Measurements from ENCODE around the gene CTNNAL1. TPM values are rescaled to one million over a fixed set of nuclear protein-coding genes. Genes with fewer than 3 reads are reported as not detected.

The CTNNAL1 gene
- total RNA-seq, 1 experiment from 2014 or later: 72.0 TPM

GRCh38 chr9:108910402-108910801, 102.9 kb downstream of the CTNNAL1 start:
- Histone ChIP-seq H3K36me3 (ENCODE audit: insufficient read depth, low read length, poor library complexity, severe bottlenecking) (peaks cover 40% of the 10 kb centered on the region), H3K27ac (ENCODE audit: low read depth, low read length, poor library complexity, severe bottlenecking) (no peak overlapping the region), H3K4me3 (ENCODE audit: low read depth, low read length, poor library complexity, severe bottlenecking) (no peak overlapping the region), H3K27me3 (replicated peaks; ENCODE audit: insufficient read depth, low read depth, low read length, poor library complexity) (no peaks in the 10 kb centered on the region), H3K9me3 (ENCODE audit: low read depth, low read length, poor library complexity, severe bottlenecking) (no peaks in the 10 kb centered on the region), H3K4me1 (ENCODE audit: insufficient read depth, low read length, poor library complexity, severe bottlenecking) (no peaks in the 10 kb centered on the region)
- ChIA-PET POLR2A (ENCODE audit: low non-redundant PET) (no interaction called here), CTCF (no interaction called here)
- DNase-seq (ENCODE audit: low spot score): no peak
- no TSS peak for BruUV-seq (replicated peaks)
- TF ChIP-seq EZH2 (IDR thresholded peaks at IDR 0.05; ENCODE audit: borderline replicate concordance, low read depth, low read length, poor library complexity, severe bottlenecking) (no peak), CTCF (conservative IDR thresholded peaks at IDR 0.05; ENCODE audit: low read depth, low read length) (no peak)
- intact Hi-C loops (cut with micrococcal nuclease; ENCODE audit: unreplicated experiment): no loop called here

GRCh38 chr9:108905494-108905893, 107.8 kb downstream of the CTNNAL1 start:
- H3K36me3 ChIP-seq (ENCODE audit: insufficient read depth, low read length, poor library complexity, severe bottlenecking): peaks cover 53% of the 10 kb centered on the region

GRCh38 chr9:108904161-108904560, 109.1 kb downstream of the CTNNAL1 start:
- H3K4me3 ChIP-seq (ENCODE audit: low read depth, low read length, poor library complexity, severe bottlenecking): no peak overlapping the region
- BruUV-seq (replicated peaks): no TSS peak
- H3K36me3 ChIP-seq (ENCODE audit: insufficient read depth, low read length, poor library complexity, severe bottlenecking): peaks cover 49% of the 10 kb centered on the region
- H3K27ac ChIP-seq (ENCODE audit: low read depth, low read length, poor library complexity, severe bottlenecking): no peak overlapping the region
- ChIA-PET POLR2A (ENCODE audit: low non-redundant PET) (no interaction called here), CTCF (no interaction called here)
- H3K4me1 ChIP-seq (ENCODE audit: insufficient read depth, low read length, poor library complexity, severe bottlenecking): no peaks in the 10 kb centered on the region
- TF ChIP-seq EZH2 (IDR thresholded peaks at IDR 0.05; ENCODE audit: borderline replicate concordance, low read depth, low read length, poor library complexity, severe bottlenecking) (no peak), CTCF (conservative IDR thresholded peaks at IDR 0.05; ENCODE audit: low read depth, low read length) (no peak)
- DNase-seq (ENCODE audit: low spot score): no peak
- H3K27me3 ChIP-seq (replicated peaks; ENCODE audit: insufficient read depth, low read depth, low read length, poor library complexity): no peaks in the 10 kb centered on the region
- H3K9me3 ChIP-seq (ENCODE audit: low read depth, low read length, poor library complexity, severe bottlenecking): no peaks in the 10 kb centered on the region
- intact Hi-C loops (cut with micrococcal nuclease; ENCODE audit: unreplicated experiment): no loop called here

More at GRCh38 chr9:108905494-108905893, 107.8 kb downstream of the CTNNAL1 start:
- H3K4me3 ChIP-seq (ENCODE audit: low read depth, low read length, poor library complexity, severe bottlenecking): no peak overlapping the region
- DNase-seq (ENCODE audit: low spot score): no peak
- no peaks in the 10 kb centered on the region for H3K9me3 ChIP-seq (ENCODE audit: low read depth, low read length, poor library complexity, severe bottlenecking)
- ChIA-PET CTCF (no interaction called here), POLR2A (ENCODE audit: low non-redundant PET) (no interaction called here)
- H3K4me1 ChIP-seq (ENCODE audit: insufficient read depth, low read length, poor library complexity, severe bottlenecking): no peaks in the 10 kb centered on the region
- no peaks in the 10 kb centered on the region for H3K27me3 ChIP-seq (replicated peaks; ENCODE audit: insufficient read depth, low read depth, low read length, poor library complexity)
- BruUV-seq (replicated peaks): no TSS peak
- intact Hi-C loops (cut with micrococcal nuclease; ENCODE audit: unreplicated experiment): no loop called here
- H3K27ac ChIP-seq (ENCODE audit: low read depth, low read length, poor library complexity, severe bottlenecking): no peak overlapping the region
- TF ChIP-seq EZH2 (IDR thresholded peaks at IDR 0.05; ENCODE audit: borderline replicate concordance, low read depth, low read length, poor library complexity, severe bottlenecking) (no peak), CTCF (conservative IDR thresholded peaks at IDR 0.05; ENCODE audit: low read depth, low read length) (no peak)

Measured in A673 (cell line).